HL-60 (cell line): ENCODE results near the gene VAX1.

Experiments used
- CTCF ChIP-seq: IDR thresholded peaks from one replicate; pipeline ENCODE4 v1.5.1; 2011; ENCODE audit warnings: low read length, control low read depth, inconsistent platforms; ENCODE audit not compliant: insufficient read depth
- POLR2AphosphoS5 ChIP-seq: IDR thresholded peaks from 2 replicates; pipeline ENCODE4 v1.6.1; 2012; ENCODE audit warnings: low read depth
- REST ChIP-seq: IDR thresholded peaks from 2 replicates; pipeline ENCODE4 v1.6.1; 2012; ENCODE audit warnings: low read depth; ENCODE audit not compliant: insufficient replicate concordance

DNA sequence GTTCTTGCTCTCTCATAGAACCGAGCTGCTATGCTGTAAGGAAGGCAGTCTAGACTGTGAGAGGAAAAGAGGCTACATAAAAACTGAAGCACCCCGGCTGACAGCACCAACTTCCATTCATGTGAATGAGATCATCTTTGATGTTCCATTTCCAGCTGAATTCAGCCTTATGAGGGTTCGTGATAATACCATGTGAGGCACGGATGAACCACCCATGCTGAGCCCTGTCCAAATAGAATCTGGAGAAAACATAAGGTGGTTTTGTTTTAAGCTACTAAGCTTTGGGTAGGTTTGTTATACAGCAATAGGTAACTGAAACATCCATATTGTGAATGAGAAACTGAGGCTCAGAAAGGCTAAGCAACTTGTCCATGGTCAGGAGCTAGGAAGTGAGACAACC is 6.9 kb upstream of the VAX1 start:
- TF ChIP-seq CTCF (no peak), REST (no peak), POLR2AphosphoS5 (no peak)
